Dedifferentiated amniotic fluid mesenchymal stem cell (primary cell): ENCODE data around the gene LDB3.

ENCODE experiments used
- DNase-seq: peaks from one replicate; pipeline ENCODE4 v3.0.0-alpha.2; 2016; ENCODE audit errors: extremely low spot score

Gene LDB3

DNA sequence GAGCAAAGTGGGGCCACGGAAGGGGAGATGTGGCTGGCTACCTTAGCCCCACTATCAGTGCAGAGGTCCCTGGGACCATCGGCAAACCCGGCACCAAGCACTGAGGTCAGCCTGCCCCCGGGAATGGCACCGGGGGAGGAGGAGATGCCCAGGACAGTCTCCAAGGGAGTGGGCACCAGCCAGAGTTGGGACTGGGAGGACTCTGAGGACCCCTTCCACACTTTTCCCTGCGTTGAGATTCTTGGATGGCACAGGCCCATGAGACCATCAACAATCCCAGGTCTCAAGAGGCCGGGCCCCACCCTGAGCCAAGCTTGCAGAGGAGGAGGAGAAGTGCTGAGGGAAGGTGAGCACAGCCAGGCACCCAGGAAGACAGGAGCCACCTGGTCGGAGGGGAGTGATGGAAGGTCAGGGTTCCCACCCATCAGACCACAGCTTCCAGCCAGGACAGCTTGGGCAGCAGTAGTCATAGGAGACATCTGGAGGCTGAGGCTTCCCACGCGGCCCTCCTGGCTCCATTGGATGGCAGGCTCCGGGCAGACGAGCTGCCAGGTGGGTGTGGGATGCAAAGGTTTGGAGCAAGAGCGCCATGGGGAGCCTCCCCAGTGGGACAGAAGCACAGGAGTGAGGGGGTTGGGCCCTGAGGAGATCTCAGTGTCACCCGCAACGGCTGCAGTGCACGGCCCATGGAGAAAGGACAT is 16.5 kb upstream of the LDB3 start:
- DNase-seq: no peak

DNA sequence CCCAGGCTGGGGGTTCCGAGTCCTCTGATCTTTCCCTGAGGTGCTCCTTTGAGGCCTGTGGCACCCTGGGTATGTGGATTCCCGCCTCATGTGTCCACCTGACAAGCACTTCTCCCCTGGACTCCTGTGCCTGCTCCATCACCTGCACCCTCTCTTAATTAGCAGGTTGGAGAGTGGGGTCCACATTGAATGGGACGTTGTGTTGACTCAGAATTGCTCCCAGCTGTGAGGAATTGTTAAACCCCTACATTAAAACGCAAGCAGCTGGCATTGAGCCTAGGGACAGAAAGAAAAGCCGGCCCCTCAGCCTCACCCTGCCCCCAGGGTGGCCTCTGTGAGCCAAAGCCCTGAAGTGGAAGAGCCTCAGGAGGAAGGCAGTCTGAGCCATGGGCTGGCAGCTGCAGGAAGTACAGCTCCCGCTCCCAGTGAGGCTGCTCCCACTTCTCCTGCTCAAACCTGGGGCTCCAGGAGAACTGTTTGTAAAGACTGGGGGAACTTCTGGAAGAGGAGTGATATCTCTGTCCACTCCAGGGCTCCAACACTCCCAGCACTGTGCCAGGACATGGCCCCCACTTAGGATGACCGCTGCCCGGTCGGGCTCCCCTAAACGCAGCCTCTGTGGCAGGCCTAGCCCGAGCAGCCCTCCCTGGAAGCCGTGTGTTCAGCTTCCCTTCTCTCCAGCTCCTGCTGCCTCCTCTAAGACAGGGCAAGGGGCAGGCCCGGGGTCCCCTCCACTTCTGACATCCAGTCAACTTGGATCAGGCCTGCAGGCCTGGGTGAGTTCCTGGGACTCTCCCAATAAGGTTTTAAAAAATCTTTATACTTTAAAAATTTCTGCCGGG is 15.7 kb upstream of the LDB3 start:
- no peak for DNase-seq

- no peak for DNase-seq
These were observed 14.9 kb upstream of the LDB3 start for GRCh38 chr10:86653379-86653778.

- no peak for DNase-seq
These were observed 14.3 kb upstream of the LDB3 start for GRCh38 chr10:86653987-86654386.

- DNase-seq: no peak
These were observed 13.7 kb upstream of the LDB3 start, which contains the start of gene OPN4 for GRCh38 chr10:86654411-86655172. Gene OPN4 (plus strand): TSS chr10:86654547. CDS start chr10:86654784, 237 bp downstream.

- no peak for DNase-seq
These were observed 13.2 kb upstream of the LDB3 start for GRCh38 chr10:86655173-86655540.

DNA sequence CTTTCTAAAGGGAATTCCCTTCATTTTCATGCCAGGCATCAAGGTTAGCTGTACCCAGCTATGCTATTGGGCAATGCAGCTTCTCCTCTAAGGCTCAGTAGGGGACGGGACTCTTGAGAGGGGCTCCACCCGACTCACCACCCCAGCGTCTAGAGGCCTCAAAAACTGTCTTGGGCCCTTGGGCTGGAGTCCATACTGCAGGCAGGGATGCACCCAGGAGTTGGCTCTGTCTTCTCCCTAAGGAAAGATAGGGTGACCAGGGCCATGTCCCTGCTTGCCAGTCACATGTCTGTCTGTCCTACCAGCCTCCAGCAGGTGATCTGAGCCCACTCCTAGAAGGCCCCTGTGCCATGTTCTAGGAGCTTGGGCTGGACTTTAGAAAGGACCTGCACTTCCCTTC is 12.7 kb upstream of the LDB3 start:
- no peak for DNase-seq

GRCh38 chr10:86657011-86657395 is 11.3 kb upstream of the LDB3 start:
- DNase-seq: no peak

GRCh38 chr10:86657396-86658011 is 10.8 kb upstream of the LDB3 start:
- DNase-seq: no peak

DNA sequence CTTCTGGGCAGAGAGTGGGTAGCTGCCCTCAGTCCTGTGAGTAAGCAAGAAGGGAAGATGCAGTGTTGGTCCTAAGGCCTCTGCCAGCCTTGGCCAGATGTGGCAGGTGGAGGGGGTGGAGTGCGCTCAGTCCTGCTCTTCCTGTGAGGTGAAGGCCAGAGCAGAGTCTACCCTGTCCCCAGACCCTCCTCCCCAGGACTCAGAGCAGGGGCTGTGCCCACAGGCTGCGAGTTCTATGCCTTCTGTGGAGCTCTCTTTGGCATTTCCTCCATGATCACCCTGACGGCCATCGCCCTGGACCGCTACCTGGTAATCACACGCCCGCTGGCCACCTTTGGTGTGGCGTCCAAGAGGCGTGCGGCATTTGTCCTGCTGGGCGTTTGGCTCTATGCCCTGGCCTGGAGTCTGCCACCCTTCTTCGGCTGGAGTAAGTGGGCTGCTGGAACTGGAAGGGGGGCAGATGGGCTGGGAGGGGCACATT is 10.0 kb upstream of the LDB3 start:
- DNase-seq: no peak

DNA sequence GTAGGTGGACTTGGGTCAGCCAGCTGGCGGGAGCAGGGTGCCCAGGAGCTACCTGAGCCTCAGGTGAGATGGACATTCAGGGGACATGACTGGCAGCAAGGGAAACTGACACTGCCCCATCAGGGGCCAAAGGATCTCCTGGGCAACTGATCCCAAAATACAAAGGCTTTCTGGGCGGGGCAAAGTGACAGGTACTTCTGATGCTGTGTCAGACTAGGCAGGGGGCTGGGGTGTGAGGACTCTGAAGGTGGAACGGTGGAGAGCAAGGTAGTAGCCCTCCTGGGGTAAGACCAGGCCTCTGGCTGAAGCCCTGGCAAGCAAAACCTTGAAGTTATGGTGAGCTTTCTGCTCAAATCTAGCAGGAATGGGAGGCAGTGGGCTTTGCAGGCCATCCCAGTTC is 9.6 kb upstream of the LDB3 start:
- DNase-seq: no peak

DNA sequence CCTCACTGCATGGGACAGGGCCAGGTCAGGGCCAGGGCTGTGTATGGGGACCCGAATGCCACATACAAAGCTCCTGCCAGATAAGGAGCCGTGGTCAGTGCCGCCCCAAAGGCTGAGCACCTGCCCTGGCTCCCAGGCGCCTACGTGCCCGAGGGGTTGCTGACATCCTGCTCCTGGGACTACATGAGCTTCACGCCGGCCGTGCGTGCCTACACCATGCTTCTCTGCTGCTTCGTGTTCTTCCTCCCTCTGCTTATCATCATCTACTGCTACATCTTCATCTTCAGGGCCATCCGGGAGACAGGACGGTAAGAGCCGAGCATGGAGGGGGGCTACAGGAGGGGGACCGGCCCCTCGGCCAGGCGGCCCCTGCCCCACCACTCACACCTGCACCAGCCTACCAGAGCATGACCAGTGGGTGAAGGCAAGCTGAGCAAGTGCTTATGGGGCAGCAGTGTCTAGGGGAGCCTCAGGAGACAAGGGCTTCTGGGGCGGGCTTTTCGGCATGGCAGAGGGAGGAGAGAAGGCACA is 9.1 kb upstream of the LDB3 start:
- DNase-seq: no peak

- no peak for DNase-seq
These were observed 8.4 kb upstream of the LDB3 start for GRCh38 chr10:86659721-86660453.

GRCh38 chr10:86661161-86662025 is 6.9 kb upstream of the LDB3 start:
- no peak for DNase-seq

GRCh38 chr10:86662186-86663045 is 5.9 kb upstream of the LDB3 start:
- no peak for DNase-seq

DNA sequence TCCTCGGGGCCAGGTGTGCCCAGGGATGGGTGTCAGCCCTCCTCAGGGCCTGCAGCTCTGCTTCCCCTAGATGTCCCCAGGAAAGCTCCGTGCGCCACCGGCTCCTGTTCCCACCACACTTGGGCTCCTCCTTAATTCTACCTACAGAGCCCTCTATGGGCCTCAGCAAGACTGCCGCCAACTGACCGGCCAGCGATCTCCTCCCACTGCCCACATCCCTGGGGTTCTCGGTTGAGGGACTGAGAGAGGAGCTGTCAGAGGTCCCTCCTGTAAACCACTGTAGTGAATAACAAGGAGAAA is 5.3 kb upstream of the LDB3 start:
- no peak for DNase-seq

DNA sequence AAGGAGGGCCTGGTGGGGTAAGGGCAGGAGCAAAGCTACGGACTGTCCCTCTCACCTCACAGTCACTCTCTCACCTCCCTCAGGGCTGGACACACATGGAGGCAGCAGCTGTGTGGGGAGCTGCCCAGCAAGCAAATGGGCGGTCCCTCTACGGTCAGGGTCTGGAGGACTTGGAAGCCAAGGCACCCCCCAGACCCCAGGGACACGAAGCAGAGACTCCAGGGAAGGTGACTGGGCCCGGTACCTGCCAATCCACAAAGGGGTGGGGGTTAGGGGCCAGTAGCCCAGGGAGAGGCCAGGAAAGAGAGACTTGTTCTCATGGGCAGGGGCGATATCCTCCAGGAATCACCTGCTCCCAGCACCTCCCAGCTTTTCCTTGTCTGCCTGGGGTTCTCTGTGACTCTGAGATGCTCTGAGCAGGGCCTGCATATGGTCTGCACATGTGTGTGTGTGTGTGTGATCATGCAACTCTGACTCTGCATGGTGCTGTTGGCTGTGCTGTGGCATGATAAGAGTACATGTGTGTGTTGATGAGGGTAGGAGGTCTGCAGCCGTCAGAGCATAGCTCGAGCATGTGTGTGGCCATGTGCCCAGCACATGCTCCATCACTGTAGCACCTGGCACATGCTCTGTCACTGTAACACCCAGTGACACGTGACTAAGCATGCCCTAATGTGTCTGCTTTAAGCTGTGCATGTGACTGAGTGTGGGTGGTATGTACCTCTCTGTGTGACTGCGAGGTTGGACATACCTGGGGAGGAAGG is 4.6 kb upstream of the LDB3 start:
- no peak for DNase-seq
